PC-9 (cell line): ENCODE results near the gene CPHXL2. TPM values are rescaled to one million over a fixed set of nuclear protein-coding genes. Genes with fewer than 3 reads are reported as not detected.

Experiments
- BruUV-seq: library from RNA; stranded (reverse); fragments of 400-500 nt; replicated peaks from 2 replicates; lab custom pipeline; 2021; lab: Mats Ljungman, UMichigan
- CTCF ChIA-PET: fragments of 300-600 bp; sonication (Branson Sonifier 250); formaldehyde crosslinking; loops from one replicate; lab custom pipeline; 2022; ENCODE audit warnings: antibody characterized with exemption; lab: Charles Lee
- POLR2A ChIA-PET: fragments of 300-600 bp; sonication (Branson Sonifier 250); formaldehyde crosslinking; loops from one replicate; lab custom pipeline; 2022; ENCODE audit warnings: antibody characterized with exemption; ENCODE audit not compliant: unreplicated experiment; lab: Charles Lee
- DNase-seq, 2 experiments: peaks; one replicate each; pipeline versions ENCODE4 v3.0.0 to v3.0.0-alpha.2; 2015 to 2022; ENCODE audit warnings: mixed read lengths in 1 of 2
- H2AFZ ChIP-seq: fragments of 200-600 bp; sonication (generic); 2 replicates; pipeline ENCODE4 v1.8.1; 2017; ENCODE audit warnings: antibody characterized with exemption
- H3F3A ChIP-seq: fragments of 200-600 bp; sonication (generic); 2 replicates; pipeline ENCODE4 v1.8.1; 2017; ENCODE audit warnings: antibody characterized with exemption, mild to moderate bottlenecking, low read depth; ENCODE audit not compliant: insufficient read depth
- H3K27ac ChIP-seq: fragments of 200-600 bp; sonication (generic); 2 replicates; pipeline ENCODE4 v1.6.1; 2016; ENCODE audit warnings: mixed run types
- H3K27me3 ChIP-seq: fragments of 200-600 bp; sonication (generic); 2 replicates; pipeline ENCODE4 v1.6.1; 2016; ENCODE audit warnings: low read depth, mixed run types; ENCODE audit not compliant: insufficient read depth
- H3K36me3 ChIP-seq: fragments of 200-600 bp; sonication (generic); 2 replicates; pipeline ENCODE4 v1.6.1; 2016; ENCODE audit warnings: low read depth, mixed run types
- H3K4me1 ChIP-seq: fragments of 200-600 bp; sonication (generic); replicated peaks from 2 replicates; pipeline ENCODE4 v1.6.1; 2016; ENCODE audit warnings: mixed run types; ENCODE audit not compliant: insufficient read depth
- H3K4me2 ChIP-seq: fragments of 200-600 bp; sonication (generic); 2 replicates; pipeline ENCODE4 v1.6.1; 2017; ENCODE audit warnings: mixed run types
- H3K4me3 ChIP-seq: fragments of 200-600 bp; sonication (generic); 2 replicates; pipeline ENCODE4 v1.6.1; 2016; ENCODE audit warnings: mixed run types
- H3K79me2 ChIP-seq: fragments of 200-600 bp; sonication (generic); 2 replicates; pipeline ENCODE4 v1.6.1; 2017; ENCODE audit warnings: low read depth, mixed run types
- H3K9me2 ChIP-seq: fragments of 200-600 bp; sonication (generic); 2 replicates; pipeline ENCODE4 v1.8.1; 2017; ENCODE audit warnings: mild to moderate bottlenecking; ENCODE audit not compliant: insufficient read depth
- H3K9me3 ChIP-seq: fragments of 200-600 bp; sonication (generic); 2 replicates; pipeline ENCODE4 v1.8.1; 2016; ENCODE audit warnings: low read depth; ENCODE audit not compliant: insufficient read depth
- H4K20me1 ChIP-seq: fragments of 200-600 bp; sonication (generic); 2 replicates; pipeline ENCODE4 v1.8.1; 2017; ENCODE audit not compliant: insufficient read depth
- CTCF ChIP-seq: fragments of 200-600 bp; sonication (generic); conservative IDR thresholded peaks from 2 replicates; pipeline ENCODE4 v1.6.1; 2017; ENCODE audit warnings: mixed run types, antibody characterized with exemption, mild to moderate bottlenecking, moderate library complexity
- EZH2 ChIP-seq: fragments of 200-600 bp; sonication (generic); IDR thresholded peaks from 2 replicates; pipeline ENCODE4 v1.8.0; 2017; ENCODE audit warnings: antibody characterized with exemption, low read depth
- intact Hi-C: fragments of 100-400 bp; cut with micrococcal nuclease; formaldehyde crosslinking; loops from one replicate; pipeline ENCODE4 v1.10.0; 2022; ENCODE audit not compliant: unreplicated experiment
- total RNA-seq: library from RNA; stranded (reverse); gene quantifications from 2 replicates; pipeline ENCODE4 v1.2.3, GENCODE V29; 2021

Gene CPHXL2
- total RNA-seq, 1 experiment from 2014 or later = not detected

GRCh38 chr16:75687361-75687760 lies 10.6 kb upstream of the CPHXL2 start:
- no peaks in the 10 kb centered on the region for H3K4me1 ChIP-seq
- no peaks in the 10 kb centered on the region; the same call in 1 of the 2 replicates for H3K9me3 ChIP-seq
- BruUV-seq = no TSS peak
- H3K9me2 ChIP-seq = no peaks in the 10 kb centered on the region
- no peak overlapping the region for H3K4me2 ChIP-seq
- no peaks in the 10 kb centered on the region for H4K20me1 ChIP-seq
- DNase-seq = no peak
- CTCF ChIA-PET = no interaction called here
- H3K79me2 ChIP-seq = no peaks in the 10 kb centered on the region
- POLR2A ChIA-PET = no interaction called here
- no peak overlapping the region for H3K4me3 ChIP-seq
- no peaks in the 10 kb centered on the region for H3F3A ChIP-seq
- H2AFZ ChIP-seq = no peak overlapping the region
- TF ChIP-seq EZH2 (no peak), CTCF (no peak)
- H3K27me3 ChIP-seq = no peaks in the 10 kb centered on the region; the same call in 1 of the 2 replicates
- no peak overlapping the region for H3K27ac ChIP-seq
- intact Hi-C loops = no loop called here
- no peaks in the 10 kb centered on the region for H3K36me3 ChIP-seq

- Histone ChIP-seq H3K27ac (no peak overlapping the region), H4K20me1 (no peaks in the 10 kb centered on the region), H3K79me2 (no peaks in the 10 kb centered on the region), H2AFZ (no peak overlapping the region), H3K4me3 (no peak overlapping the region), H3K4me1 (no peaks in the 10 kb centered on the region), H3K36me3 (no peaks in the 10 kb centered on the region), H3F3A (no peaks in the 10 kb centered on the region), H3K9me3 (no peaks in the 10 kb centered on the region; the same call in 1 of the 2 replicates), H3K9me2 (no peaks in the 10 kb centered on the region), H3K27me3 (no peaks in the 10 kb centered on the region; the same call in 1 of the 2 replicates), H3K4me2 (no peak overlapping the region)
- CTCF ChIA-PET = no interaction called here
- TF ChIP-seq EZH2 (no peak), CTCF (no peak)
- DNase-seq = no peak
- POLR2A ChIA-PET = no interaction called here
- no TSS peak for BruUV-seq
- intact Hi-C loops = no loop called here
Measured at GRCh38 chr16:75682308-75682707, 5.5 kb upstream of the CPHXL2 start.

GRCh38 chr16:75679366-75679765 lies 2.6 kb upstream of the CPHXL2 start:
- no TSS peak for BruUV-seq
- Histone ChIP-seq H3K9me3 (no peaks in the 10 kb centered on the region), H3K27ac (no peak overlapping the region), H3K36me3 (no peaks in the 10 kb centered on the region), H3F3A (no peaks in the 10 kb centered on the region), H3K79me2 (no peaks in the 10 kb centered on the region), H3K9me2 (no peaks in the 10 kb centered on the region), H3K4me3 (no peak overlapping the region), H3K27me3 (no peaks in the 10 kb centered on the region; the same call in 1 of the 2 replicates), H3K4me1 (no peaks in the 10 kb centered on the region), H2AFZ (no peak overlapping the region), H3K4me2 (no peak overlapping the region), H4K20me1 (no peaks in the 10 kb centered on the region)
- intact Hi-C loops = no loop called here
- TF ChIP-seq EZH2 (no peak), CTCF (no peak)
- ChIA-PET CTCF (no interaction called here), POLR2A (no interaction called here)
- DNase-seq = no peak
